ENCODE results near the gene SPP1.

The SPP1 gene

GRCh38 chr4:87956501-87956900, 19.0 kb upstream of the SPP1 start:
- no peak for DNase-seq

- no peak for DNase-seq
Observed at GRCh38 chr4:87957061-87957460, 18.5 kb upstream of the SPP1 start.

- DNase-seq, result peak; percentile 39
Observed at GRCh38 chr4:87961993-87962392, 13.5 kb upstream of the SPP1 start.

GRCh38 chr4:87962398-87963146, 12.9 kb upstream of the SPP1 start:
- DNase-seq, result no peak

GRCh38 chr4:87965501-87965975, 10.0 kb upstream of the SPP1 start:
- DNase-seq, result no peak

- DNase-seq, result no peak
Observed at GRCh38 chr4:87966095-87966496, 9.4 kb upstream of the SPP1 start.

GRCh38 chr4:87967193-87967592, 8.3 kb upstream of the SPP1 start:
- no peak for DNase-seq

- no peak for DNase-seq
Observed at GRCh38 chr4:87970121-87970520, 5.4 kb upstream of the SPP1 start.

- DNase-seq, result no peak
Observed at GRCh38 chr4:87971866-87972265, 3.6 kb upstream of the SPP1 start.

- DNase-seq, result peak; percentile 83
Observed at GRCh38 chr4:87973283-87974169, 2.0 kb upstream of the SPP1 start.

- DNase-seq, result no peak
Observed at GRCh38 chr4:87974856-87975462, 555 bp upstream of the SPP1 start.

- DNase-seq, result no peak
Observed at GRCh38 chr4:87977521-87978278, 2.2 kb downstream of the SPP1 start.

GRCh38 chr4:87978681-87979080, 3.2 kb downstream of the SPP1 start:
- no peak for DNase-seq

- no peak for DNase-seq
Observed at GRCh38 chr4:87979810-87980209, 4.3 kb downstream of the SPP1 start.

GRCh38 chr4:87981486-87981885, 6.0 kb downstream of the SPP1 start:
- no peak for DNase-seq

GRCh38 chr4:87982036-87982435, 6.5 kb downstream of the SPP1 start:
- DNase-seq, result no peak

- peak; percentile 39 for DNase-seq
Observed at GRCh38 chr4:87982446-87983010, 7.0 kb downstream of the SPP1 start.

- DNase-seq, result no peak
Observed at GRCh38 chr4:87983996-87984395, 8.5 kb downstream of the SPP1 start.

GRCh38 chr4:87985097-87985886, 9.8 kb downstream of the SPP1 start:
- DNase-seq, result peak; percentile 56

- no peak for DNase-seq
Observed at GRCh38 chr4:87985887-87986200, 10.3 kb downstream of the SPP1 start.

GRCh38 chr4:87986508-87986907, 11.0 kb downstream of the SPP1 start:
- no peak for DNase-seq

GRCh38 chr4:87989765-87990164, 14.3 kb downstream of the SPP1 start:
- DNase-seq, result no peak

Data from fibroblast of skin of back (primary cell).